Coronary artery (tissue), 2 donors: ENCODE results near the gene LGR5.

Experiments
- DNase-seq: peaks from one replicate; pipeline ENCODE4 v3.0.0-alpha.2; 2017; ENCODE audit warnings: low spot score
- H3K27ac ChIP-seq, 2 donors: fragments of 200-600 bp; sonication (generic); one replicate each; pipeline ENCODE4 v1.5.1; 2016 to 2019
- H3K4me3 ChIP-seq: fragments of 200-600 bp; sonication (generic); 2 replicates; pipeline ENCODE4 v1.5.1; 2016; ENCODE audit warnings: mild to moderate bottlenecking, moderate library complexity
- TF ChIP-seq, protein P1 (sequence below): fragments of 200-600 bp; sonication (generic); IDR thresholded peaks from one replicate; pipeline ENCODE4 v1.5.1; 2019; ENCODE audit warnings: antibody characterized with exemption

Gene LGR5

DNA sequence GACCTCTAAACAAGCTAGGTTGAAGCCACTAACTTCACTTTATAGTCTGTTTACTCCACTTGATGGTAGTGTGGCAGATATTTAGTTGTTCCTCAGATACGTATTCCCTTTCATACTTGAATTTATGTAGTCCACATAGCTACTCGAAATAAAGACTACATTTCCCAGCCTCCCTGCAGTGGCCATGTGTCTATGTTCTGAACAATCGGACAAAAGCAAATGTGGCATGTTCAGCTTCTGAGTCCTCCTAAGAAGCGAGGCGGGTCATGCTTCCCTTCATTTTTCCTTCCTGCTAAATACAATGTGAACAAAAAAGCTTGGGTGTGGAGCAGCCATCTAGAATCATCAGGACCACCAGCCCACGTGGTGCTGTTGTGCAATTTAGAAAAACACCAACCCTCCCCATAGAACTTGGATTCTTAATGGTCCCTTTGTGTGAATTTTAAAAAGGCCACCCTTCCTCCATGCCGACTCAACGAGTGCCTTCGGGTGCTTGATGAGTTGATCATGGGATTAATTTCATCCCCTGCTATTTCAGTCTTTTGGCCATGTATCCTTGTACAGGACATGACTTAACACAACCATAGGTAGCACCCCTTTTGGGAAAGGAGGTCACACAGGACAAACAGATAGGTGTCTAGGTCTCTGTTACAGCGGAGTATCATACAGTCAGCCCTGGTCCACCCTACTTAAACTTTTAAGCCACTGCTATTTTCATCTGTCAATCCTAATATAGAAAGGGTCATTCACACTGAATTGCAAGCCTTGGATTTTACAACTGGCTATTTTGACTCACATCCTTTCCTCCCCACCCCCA, 163.4 kb downstream of the LGR5 start:
- DNase-seq, result no peak
- Histone ChIP-seq H3K4me3 (no peak overlapping the region), H3K27ac (no peak overlapping the region)
- TF ChIP-seq, protein P1, sequence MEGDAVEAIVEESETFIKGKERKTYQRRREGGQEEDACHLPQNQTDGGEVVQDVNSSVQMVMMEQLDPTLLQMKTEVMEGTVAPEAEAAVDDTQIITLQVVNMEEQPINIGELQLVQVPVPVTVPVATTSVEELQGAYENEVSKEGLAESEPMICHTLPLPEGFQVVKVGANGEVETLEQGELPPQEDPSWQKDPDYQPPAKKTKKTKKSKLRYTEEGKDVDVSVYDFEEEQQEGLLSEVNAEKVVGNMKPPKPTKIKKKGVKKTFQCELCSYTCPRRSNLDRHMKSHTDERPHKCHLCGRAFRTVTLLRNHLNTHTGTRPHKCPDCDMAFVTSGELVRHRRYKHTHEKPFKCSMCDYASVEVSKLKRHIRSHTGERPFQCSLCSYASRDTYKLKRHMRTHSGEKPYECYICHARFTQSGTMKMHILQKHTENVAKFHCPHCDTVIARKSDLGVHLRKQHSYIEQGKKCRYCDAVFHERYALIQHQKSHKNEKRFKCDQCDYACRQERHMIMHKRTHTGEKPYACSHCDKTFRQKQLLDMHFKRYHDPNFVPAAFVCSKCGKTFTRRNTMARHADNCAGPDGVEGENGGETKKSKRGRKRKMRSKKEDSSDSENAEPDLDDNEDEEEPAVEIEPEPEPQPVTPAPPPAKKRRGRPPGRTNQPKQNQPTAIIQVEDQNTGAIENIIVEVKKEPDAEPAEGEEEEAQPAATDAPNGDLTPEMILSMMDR, result no peak

DNA sequence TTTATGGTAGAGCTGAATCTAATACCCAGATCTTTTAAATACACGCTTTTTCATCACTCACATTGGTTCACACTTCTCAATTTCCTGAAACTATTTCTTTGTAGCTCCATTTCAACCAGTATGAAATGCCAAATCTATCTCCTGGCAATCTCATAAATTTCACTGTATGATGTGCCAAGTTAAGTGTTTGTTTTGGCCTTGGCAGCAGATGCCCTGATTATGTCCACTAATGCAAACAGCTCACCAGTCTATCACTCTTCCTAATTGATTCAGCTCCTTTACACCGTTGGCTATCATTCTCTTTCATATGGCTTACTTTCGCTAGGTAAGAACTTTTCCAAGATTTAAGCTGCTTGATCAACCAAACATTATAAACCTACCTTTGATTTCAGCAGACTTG, 165.4 kb downstream of the LGR5 start:
- Histone ChIP-seq H3K4me3 (no peak overlapping the region), H3K27ac (no peak overlapping the region)
- TF ChIP-seq, protein P1, result no peak
- DNase-seq, result no peak

DNA sequence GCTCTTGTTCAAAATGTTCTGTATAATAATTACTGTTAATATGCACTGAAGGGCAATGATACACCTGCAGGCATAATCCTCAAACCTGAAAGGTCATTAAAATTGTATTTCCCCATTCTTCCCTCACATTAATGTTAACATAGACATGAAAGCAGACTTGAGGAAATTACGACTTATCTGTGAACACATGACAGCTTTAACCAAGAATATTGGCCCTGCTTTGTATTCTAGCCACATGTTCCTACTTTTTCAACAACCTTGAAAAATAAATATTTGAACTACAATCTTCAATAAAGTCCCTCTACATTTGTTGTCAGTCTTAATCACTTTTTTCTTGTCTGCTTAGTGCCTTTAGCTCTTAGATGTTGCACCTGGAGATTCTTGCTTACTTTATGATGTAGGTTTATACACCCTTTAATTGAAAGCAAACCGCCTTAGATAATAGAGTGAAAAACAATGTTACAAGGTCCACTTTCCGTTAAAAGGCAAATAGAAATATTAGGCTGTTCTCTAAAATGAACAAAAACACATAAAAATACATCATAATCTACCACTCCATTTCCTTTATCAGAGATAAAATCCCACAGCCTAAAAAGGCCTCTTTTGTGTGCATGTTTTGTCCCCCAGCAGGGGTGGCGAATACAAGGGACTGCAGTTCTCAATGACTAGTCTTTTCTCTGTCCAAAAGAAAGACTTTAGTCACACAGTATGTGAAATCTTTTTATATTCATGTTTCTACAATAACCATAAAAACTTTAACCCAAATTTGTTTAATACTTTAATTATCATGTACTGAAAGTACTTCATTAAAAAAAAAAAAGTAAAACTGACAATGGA, 168.1 kb downstream of the LGR5 start:
- TF ChIP-seq, protein P1, result no peak
- H3K27ac ChIP-seq, result no peak overlapping the region
- no peak for DNase-seq
- no peak overlapping the region for H3K4me3 ChIP-seq

DNA sequence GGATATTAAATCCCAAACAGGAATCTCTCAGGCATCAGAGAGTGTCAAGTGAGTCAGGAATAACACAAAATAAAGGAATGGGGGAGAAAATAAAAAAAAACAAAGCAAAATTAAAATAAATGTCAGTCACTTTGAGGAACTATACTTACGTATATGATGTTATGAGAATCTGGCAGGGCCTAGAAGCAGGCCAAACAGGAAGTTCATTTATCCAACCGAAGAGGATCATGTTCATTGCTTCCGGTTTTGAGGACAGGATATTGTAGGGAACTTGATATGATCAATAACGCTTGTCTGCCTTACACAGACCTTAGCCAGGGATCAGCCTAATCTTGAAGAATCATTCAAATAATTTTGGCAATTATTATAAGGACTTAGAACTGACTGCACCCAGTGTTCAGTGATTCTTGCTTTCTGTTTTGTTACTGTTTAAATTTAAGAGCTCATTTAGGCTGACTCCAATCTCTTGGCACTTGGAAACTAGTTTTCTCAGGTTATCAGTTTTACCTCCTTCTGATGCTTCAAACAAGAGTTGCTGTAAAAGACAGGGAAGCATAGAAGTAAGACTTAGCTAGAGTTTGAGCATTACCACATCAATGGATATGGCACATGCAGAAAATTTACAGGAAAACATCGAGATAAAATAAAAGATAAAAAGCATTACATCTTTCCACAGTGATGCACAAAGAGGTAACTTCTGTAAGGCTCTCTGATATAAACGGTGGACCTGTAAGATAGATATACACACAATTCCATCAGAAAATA, 170.6 kb downstream of the LGR5 start:
- TF ChIP-seq, protein P1, result no peak
- Histone ChIP-seq H3K4me3 (no peak overlapping the region), H3K27ac (no peak overlapping the region)
- no peak for DNase-seq

DNA sequence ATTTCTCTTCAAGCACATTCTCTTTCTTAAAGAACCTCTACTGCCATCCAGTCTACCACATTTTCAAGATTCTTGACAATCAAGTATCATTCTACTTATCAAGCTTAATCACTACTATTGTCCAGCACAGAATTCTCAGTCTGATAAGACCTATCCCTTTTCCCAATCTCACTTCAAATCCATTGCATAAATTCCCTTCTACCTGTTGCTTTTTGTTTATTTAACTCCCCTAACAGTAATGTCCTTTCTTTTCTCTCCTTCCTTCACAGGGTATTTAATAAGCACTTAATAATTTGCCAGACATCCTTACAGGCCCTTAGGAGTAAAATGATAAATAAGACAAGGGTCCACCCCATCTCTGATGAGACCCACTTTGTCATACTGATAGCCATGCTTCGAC, 182.3 kb downstream of the LGR5 start:
- Histone ChIP-seq H3K4me3 (no peak overlapping the region), H3K27ac (no peak overlapping the region)
- DNase-seq, result no peak
- TF ChIP-seq, protein P1, result no peak

DNA sequence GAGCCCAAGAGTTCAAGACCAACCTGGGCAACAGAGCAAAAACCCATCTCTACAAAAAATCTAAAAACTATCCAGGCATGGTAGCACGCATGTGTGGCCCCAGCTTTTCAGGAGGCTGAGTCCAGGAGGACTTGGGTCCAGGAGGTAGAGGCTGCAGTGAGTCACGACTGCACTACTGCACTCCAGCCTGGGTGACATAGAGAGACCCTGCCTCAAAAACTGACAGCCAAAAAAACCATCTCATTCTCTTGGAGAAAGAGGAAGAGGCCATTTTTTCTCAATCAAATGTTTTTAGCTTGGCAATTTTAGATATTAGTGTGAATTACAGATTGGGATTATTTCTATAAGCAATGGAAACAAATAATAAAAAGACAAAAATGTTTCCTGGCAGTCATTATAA, 185.9 kb downstream of the LGR5 start:
- no peak overlapping the region for H3K27ac ChIP-seq
- TF ChIP-seq, protein P1, result no peak

More for the DNA sequence above, 185.9 kb downstream of the LGR5 start:
- no peak for DNase-seq
- no peak overlapping the region for H3K4me3 ChIP-seq
